T-helper 17 cell (primary cell): Measurements from ENCODE around the gene CCDC78. TPM values are rescaled to one million over a fixed set of nuclear protein-coding genes. Genes with fewer than 3 reads are reported as not detected.

Experiments used
- ATAC-seq: fragments of 150-1000 bp; cut with Tn5 transposase; 2 replicates; pipeline ENCODE4 v1.10.0; 2021; ENCODE audit warnings: mild to moderate bottlenecking, moderate library complexity
- DNase-seq, 3 donors: peaks; one replicate each; pipeline versions ENCODE4 v3.0.0 to v3.0.0-alpha.2; 2020 to 2021
- H3K9me3 ChIP-seq: one replicate; pipeline ENCODE4 v1.7.0; 2013; ENCODE audit warnings: low read length, mild to moderate bottlenecking; ENCODE audit not compliant: control insufficient read depth, poor library complexity, severe bottlenecking
- H3K27ac Mint-ChIP-seq: one replicate; pipeline ENCODE4 v1.8.0; 2022; ENCODE audit warnings: mild to moderate bottlenecking, moderate library complexity, mixed read lengths
- H3K27me3 Mint-ChIP-seq: one replicate; pipeline ENCODE4 v1.8.0; 2022; ENCODE audit warnings: mixed read lengths
- H3K36me3 Mint-ChIP-seq: one replicate; pipeline ENCODE4 v1.8.0; 2022; ENCODE audit warnings: low read depth, mixed read lengths
- H3K4me1 Mint-ChIP-seq: one replicate; pipeline ENCODE4 v1.8.0; 2022; ENCODE audit warnings: mild to moderate bottlenecking, mixed read lengths
- H3K4me3 Mint-ChIP-seq: one replicate; pipeline ENCODE4 v1.8.0; 2022; ENCODE audit warnings: mild to moderate bottlenecking, moderate library complexity, mixed read lengths
- total RNA-seq, 4 donors: library from RNA in 2 of 4; stranded (reverse) in 2 of 4; gene quantifications; one replicate each; pipeline ENCODE4 v1.2.3 and lab custom pipeline; 2022 to 2026

The CCDC78 gene
- total RNA-seq, 2 donors from 2014 or later: 3.4 to 3.7 TPM

DNA sequence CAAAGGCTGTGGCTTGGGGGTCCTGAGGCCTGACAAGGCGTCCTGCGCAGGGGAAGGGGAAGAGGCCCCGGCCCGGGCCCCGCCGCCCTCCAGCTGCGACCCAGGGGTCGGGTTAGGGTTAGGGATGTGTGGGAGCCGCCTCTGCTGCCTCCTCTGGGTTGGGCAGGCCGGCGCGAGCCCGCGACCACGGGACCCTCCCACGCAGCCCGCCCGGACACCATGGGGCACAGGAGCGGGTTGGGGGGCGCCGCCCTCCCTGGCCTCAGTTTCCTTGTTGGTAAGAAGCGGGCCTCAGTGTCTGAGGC, 14.2 kb upstream of the CCDC78 start:
- peaks cover under 1% of the 10 kb centered on the region for H3K36me3 Mint-ChIP-seq
- peaks cover 3% of the 10 kb centered on the region for H3K4me1 Mint-ChIP-seq
- H3K27me3 Mint-ChIP-seq: no peaks in the 10 kb centered on the region
- no peaks in the 10 kb centered on the region for H3K9me3 ChIP-seq
- H3K4me3 Mint-ChIP-seq: peak overlapping the region; percentile 83
- DNase-seq (no peak), ATAC-seq (peak; percentile 10)
- no peak overlapping the region for H3K27ac Mint-ChIP-seq

- H3K27me3 Mint-ChIP-seq: no peaks in the 10 kb centered on the region
- no peak overlapping the region for H3K27ac Mint-ChIP-seq
- DNase-seq: peak in 1 of 3 donors; percentile 11
These were observed 13.6 kb upstream of the CCDC78 start for GRCh38 chr16:739560-740458.

DNA sequence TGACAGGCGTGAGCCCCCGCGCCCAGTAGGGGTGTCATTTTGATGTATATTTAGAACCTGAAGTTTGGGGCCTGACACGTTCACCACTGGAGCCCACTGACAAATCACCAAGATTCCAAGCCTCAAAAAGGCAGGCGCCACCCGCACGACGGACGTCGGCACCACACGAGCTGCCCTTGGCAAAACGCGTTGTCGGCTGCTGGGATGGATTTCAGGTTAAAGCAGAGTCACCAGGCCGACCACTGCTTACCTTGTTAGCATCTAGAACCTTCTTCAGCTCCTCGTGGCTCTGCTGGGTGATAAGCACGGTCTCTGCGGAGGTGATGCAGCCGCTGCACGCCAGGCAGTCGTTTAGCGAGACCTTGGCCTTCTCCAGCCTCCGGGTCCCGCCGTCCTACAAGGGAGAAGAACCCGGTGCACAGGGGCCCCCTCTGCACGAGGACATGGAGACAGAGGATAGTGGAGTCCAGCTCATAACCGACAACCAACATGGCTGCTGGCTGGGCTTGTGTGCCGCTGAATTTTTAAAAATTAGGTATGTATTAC, 10.8 kb upstream of the CCDC78 start:
- H3K36me3 Mint-ChIP-seq: peaks cover 4% of the 10 kb centered on the region
- no peak for DNase-seq
- H3K9me3 ChIP-seq: no peaks in the 10 kb centered on the region
- H3K4me1 Mint-ChIP-seq: peaks cover 6% of the 10 kb centered on the region
- H3K27me3 Mint-ChIP-seq: no peaks in the 10 kb centered on the region
- H3K27ac Mint-ChIP-seq: no peak overlapping the region
- no peak overlapping the region for H3K4me3 Mint-ChIP-seq
- no peak for ATAC-seq

More at GRCh38 chr16:739560-740458, 13.6 kb upstream of the CCDC78 start:
- ATAC-seq: no peak
- Mint-ChIP-seq H3K36me3 (peaks cover 4% of the 10 kb centered on the region), H3K4me3 (peak overlapping the region; percentile 83), H3K4me1 (peaks cover 6% of the 10 kb centered on the region)
- H3K9me3 ChIP-seq: no peaks in the 10 kb centered on the region

DNA sequence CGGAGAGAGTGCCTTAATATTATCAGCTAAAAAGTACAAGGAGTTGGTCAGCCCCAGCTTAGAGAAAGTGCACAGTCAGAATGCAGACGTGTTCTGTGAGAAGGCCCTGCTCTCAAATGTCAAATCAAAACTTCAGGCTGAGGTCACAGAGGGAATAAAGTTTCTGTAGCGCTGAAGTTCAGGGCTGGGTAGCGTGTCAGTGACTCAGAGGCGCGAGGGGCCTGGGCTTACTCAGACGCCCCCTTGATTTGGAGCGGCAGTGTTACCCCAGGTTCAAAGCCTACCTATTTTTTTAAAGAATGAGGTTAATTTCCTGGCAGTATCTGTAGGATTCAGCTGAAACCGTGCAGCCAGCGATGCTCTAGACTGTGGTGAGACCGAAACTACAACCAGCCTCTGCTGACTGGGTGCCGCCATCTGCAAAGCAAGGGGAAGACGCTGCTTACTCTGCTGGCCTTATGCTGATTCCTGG, 9.8 kb upstream of the CCDC78 start:
- DNase-seq (no peak), ATAC-seq (no peak)
- no peak overlapping the region for H3K4me3 Mint-ChIP-seq
- H3K36me3 Mint-ChIP-seq: peaks cover 4% of the 10 kb centered on the region
- H3K27me3 Mint-ChIP-seq: no peaks in the 10 kb centered on the region
- H3K27ac Mint-ChIP-seq: no peak overlapping the region
- no peaks in the 10 kb centered on the region for H3K9me3 ChIP-seq
- peaks cover 6% of the 10 kb centered on the region for H3K4me1 Mint-ChIP-seq

- Mint-ChIP-seq H3K27me3 (no peaks in the 10 kb centered on the region), H3K4me1 (peaks cover 6% of the 10 kb centered on the region), H3K27ac (no peak overlapping the region), H3K36me3 (peaks cover 4% of the 10 kb centered on the region), H3K4me3 (no peak overlapping the region)
- DNase-seq (no peak), ATAC-seq (no peak)
- H3K9me3 ChIP-seq: no peaks in the 10 kb centered on the region
These were observed 9.0 kb upstream of the CCDC78 start for GRCh38 chr16:734981-735881.

DNA sequence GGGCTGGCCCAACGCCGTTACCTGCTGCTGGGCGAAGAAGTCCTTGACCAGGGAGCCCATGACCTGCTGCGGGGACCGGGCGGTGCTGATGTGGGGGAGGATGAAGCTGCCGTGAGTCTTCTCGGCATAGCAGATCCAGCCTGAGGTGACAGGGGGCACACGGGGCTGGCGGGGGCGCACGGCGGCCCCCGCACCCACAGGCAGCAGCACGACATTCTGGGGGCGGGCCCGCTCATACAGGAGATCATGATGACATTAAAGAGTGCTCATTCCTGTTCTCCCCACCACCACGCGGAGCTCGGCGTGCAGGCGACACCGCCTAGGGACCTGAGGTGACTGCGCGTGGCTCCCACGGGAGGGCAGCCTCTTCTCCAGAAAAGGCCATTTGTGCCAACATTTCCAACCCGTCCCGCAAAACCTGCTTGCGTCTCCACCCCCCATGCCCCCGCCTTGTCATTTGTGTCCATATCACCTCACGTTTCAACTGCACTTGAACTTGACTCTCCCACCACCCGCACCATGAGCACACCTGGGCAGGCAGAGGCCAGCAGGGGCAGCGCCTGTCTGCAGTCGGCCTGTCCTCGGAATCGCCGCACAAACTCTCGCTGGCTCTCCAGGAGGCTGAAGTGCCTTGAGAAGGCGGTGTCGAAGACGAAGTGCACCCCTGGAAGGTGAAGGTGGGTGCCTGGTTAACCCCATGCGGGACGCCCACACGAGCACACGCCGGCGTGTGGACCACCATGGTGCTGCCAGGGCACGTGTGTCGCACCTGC, 8.2 kb upstream of the CCDC78 start:
- ATAC-seq (no peak), DNase-seq (no peak)
- Mint-ChIP-seq H3K27ac (no peak overlapping the region), H3K36me3 (peaks cover 4% of the 10 kb centered on the region), H3K27me3 (no peaks in the 10 kb centered on the region), H3K4me1 (peaks cover 3% of the 10 kb centered on the region), H3K4me3 (no peak overlapping the region)
- no peaks in the 10 kb centered on the region for H3K9me3 ChIP-seq

DNA sequence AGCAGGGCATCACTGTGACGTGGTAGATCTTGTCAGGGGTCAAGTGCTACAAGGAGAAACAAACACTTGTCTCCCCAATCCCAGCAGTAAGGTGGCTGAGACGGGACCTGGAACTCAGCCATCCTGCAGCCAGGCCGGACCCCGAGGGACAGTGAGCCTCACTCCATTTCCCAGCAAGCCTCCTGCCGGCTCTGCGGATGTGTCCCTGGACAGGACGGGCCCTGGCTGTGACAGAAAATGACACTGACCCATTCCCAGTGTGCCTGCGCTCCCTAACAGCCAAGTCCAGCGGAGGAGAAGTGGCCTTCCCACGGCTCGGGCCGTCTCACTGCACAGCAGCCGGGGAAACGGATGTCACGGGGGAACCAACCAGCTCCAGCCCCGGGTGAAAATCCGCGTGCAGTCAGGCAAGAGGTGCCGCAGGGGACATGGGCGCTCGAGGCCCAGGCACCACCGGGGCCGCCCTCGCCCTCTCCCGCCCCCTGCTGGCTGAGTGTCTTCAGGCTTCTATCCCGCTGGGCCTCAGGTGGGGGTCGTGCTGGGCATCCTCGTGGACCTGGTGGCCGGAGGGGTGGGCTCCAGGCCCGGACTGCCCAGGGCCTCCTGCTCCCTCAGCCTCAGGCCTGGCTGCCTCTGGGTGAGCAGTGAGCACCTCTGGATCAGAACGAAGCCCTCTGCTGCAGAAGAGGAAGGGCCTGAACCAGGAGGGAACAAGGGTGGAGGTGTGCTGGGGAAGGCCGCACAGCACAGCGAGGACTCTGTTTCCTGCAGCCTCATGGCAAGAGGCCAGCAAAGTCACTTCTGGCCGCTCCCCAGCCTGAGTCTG, 7.4 kb upstream of the CCDC78 start:
- peaks cover 4% of the 10 kb centered on the region for H3K36me3 Mint-ChIP-seq
- no peak overlapping the region for H3K27ac Mint-ChIP-seq
- no peak for ATAC-seq
- no peaks in the 10 kb centered on the region for H3K27me3 Mint-ChIP-seq
- H3K9me3 ChIP-seq: no peaks in the 10 kb centered on the region
- no peak overlapping the region for H3K4me3 Mint-ChIP-seq
- peaks cover 3% of the 10 kb centered on the region for H3K4me1 Mint-ChIP-seq
- peak in 1 of 3 donors; percentile 14 for DNase-seq

- ATAC-seq (no peak), DNase-seq (no peak)
- Mint-ChIP-seq H3K27ac (no peak overlapping the region), H3K4me3 (no peak overlapping the region), H3K4me1 (peaks cover 3% of the 10 kb centered on the region), H3K36me3 (peaks cover 4% of the 10 kb centered on the region), H3K27me3 (no peaks in the 10 kb centered on the region)
- H3K9me3 ChIP-seq: no peaks in the 10 kb centered on the region
These were observed 6.7 kb upstream of the CCDC78 start for GRCh38 chr16:732936-733335.

DNA sequence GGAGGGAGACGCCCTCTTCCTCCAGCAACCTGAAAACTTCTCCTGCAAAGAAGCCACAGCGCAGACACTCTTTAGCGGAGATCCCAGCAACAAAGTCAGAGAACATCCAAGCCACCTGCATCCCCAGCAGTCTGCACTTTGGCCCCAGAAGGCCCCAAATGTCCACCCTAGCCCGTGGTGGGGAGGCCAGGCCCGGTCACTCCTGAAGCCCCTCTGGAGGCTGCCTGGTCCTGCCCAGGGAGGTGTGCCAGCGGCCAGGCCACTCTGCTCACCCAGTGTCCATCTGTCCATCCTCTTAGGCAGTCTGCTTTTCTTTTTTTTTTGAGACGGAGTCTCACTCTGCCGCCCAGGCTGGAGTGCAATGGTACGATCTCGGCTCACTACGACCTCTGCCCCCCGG, 6.1 kb upstream of the CCDC78 start:
- no peaks in the 10 kb centered on the region for H3K9me3 ChIP-seq
- H3K4me1 Mint-ChIP-seq: peaks cover 3% of the 10 kb centered on the region
- peaks cover 4% of the 10 kb centered on the region for H3K36me3 Mint-ChIP-seq
- DNase-seq: no peak
- H3K27me3 Mint-ChIP-seq: no peaks in the 10 kb centered on the region
- no peak for ATAC-seq
- no peak overlapping the region for H3K27ac Mint-ChIP-seq
- no peak overlapping the region for H3K4me3 Mint-ChIP-seq

DNA sequence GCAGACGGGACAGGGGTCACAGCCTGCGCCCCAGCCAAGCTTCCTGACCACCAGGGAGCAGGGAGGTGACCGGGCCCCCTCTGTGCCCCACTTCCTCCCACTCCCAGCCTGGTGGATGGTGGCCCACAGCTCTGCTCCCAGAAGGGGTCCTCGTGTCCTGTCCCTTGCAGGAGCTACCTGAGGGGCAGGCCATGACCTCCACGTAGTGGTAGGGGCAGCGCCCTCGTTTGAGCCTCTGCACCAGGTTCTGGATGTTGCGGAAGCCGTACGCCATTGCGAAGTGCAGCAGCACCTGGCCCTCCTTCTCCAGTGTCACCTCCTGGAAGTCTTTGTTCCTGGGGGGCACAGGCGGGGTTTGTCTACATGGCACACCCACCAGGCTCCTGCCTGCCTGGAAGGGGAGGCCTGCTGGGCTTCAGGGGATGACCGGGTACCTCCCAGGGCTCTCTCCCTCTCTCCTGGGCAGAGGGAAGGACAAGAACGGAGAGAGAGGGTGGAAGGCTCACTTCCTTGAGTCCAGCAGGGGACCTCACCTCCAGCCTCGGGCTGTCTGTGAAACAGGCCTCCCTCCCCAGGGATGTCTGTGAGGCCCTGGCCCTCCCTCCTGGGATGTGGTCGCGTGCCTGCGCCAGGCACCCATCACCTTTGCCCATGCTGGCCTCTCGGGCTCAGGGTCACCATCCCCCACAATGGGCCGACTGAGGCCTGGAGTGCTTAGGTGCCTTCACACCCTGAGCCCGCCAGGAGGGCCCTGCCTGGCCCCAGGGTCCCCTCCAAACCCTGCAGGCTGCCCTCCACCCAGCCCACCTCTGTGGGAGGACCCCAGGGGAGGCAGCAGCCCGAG, 4.6 kb upstream of the CCDC78 start:
- H3K36me3 Mint-ChIP-seq: peaks cover 4% of the 10 kb centered on the region
- H3K4me1 Mint-ChIP-seq: peaks cover 3% of the 10 kb centered on the region
- H3K27me3 Mint-ChIP-seq: no peaks in the 10 kb centered on the region
- ATAC-seq: no peak
- H3K9me3 ChIP-seq: no peaks in the 10 kb centered on the region
- H3K27ac Mint-ChIP-seq: no peak overlapping the region
- H3K4me3 Mint-ChIP-seq: no peak overlapping the region
- no peak for DNase-seq

- Mint-ChIP-seq H3K36me3 (no peaks in the 10 kb centered on the region), H3K4me3 (peak overlapping the region; percentile 19), H3K27ac (no peak overlapping the region), H3K4me1 (no peaks in the 10 kb centered on the region), H3K27me3 (no peaks in the 10 kb centered on the region)
- DNase-seq (no peak), ATAC-seq (no peak)
- H3K9me3 ChIP-seq: no peaks in the 10 kb centered on the region
These were observed 3.8 kb upstream of the CCDC78 start for GRCh38 chr16:729768-730665.
